ENCODE data around the gene SEMA5A.

SEMA5A gene

DNA sequence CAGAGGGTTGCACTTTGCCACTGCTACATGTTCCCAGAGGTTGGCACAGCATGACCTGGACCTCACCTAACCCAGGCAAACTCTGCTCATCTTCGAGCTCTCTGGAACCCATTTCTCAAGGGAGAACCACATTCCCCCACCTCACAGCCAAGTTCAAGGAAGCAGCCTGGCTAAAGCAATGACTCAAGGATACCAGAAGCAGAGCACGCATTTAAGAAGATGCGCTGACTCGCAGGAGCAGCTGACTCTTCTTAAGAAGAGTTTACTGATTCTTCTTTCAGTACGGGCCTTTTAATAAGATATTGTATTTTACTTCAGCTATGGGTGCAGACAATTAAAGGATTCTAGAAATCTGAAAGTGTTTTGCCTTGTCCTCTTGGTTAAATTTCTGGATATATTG is 4.1 kb upstream of the SEMA5A start:
- DNase-seq (ENCODE audit: low read depth in 2 of 2): no peak

GRCh38 chr5:9547122-9547947 is 1.5 kb upstream of the SEMA5A start:
- DNase-seq (ENCODE audit: low read depth in 2 of 2): no peak

DNA sequence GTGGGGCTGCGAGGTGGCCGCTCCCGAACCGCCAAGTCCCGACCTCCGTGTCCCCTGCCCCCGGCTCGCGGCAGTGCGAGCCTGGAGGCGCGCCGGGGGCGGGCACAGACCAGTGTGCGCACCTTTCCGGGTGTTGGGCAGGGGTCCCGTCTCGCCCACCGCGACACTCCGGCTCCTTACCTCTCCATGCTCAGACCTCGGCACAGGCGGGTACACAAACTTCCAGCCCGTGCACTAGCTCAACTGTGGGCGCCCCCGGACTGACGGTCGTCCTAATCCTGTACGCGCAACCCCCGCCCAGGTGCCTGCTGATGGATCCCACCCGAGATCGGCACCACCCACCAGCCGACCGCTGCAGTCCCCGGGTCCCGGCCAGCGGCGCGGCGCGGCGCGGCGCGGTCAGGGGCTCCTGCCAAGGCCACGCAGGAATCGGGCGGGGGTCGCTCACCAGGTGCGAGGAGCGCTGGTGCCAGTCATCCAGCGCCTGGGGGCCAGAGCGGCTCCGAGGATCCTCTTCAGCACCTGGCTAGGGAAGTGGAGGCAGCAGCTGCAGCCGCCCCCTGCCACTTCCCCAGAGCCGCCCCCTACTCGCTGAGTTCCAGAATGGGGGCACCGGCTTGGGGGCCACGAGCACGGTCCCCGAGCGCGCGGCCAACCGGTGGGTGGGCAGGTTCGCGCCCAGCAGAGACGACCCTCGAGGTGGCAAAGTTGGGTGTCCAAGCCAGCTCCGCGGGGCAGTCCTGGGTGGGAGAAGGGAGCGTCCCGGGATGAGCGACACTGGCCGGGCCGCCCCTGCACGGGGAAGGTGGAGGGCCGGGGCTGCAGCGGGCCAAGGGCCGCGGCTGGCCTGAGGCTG is 511 bp downstream of the SEMA5A start:
- no peak for DNase-seq (ENCODE audit: low read depth in 2 of 2)

DNA sequence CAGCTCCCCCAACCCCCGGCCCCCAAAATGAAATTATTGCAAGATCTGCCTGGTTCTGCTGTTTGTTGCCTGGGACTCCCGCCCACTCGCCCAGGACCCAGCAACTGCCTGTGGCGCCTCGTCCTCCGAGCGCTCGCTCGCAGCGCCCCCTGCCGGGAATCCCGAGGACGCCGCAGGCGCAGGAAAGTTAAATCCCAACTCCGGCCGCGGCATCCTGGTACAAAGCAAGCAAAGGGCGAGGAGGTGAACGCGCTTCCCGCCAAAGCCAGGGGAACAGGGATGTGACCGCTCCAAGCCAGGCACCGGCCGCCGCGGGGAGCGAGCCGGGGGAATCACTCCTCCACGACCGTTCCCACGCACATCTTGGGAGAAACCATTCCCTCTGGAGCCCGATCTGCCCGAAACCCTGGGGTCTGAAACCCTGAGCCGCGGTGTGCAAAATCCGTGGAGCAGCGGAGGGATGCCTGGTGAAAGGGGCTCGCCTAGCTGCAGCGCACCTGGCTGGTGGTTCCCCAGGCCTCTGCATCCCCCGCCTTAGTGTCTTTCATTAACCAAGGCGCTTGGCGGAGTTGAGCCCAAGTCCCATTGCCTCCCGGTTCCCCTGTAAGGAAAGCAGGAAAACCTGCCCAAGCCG is 1.3 kb downstream of the SEMA5A start:
- DNase-seq (ENCODE audit: low read depth in 2 of 2): peak in 1 of 2 experiments; percentile 40

DNA sequence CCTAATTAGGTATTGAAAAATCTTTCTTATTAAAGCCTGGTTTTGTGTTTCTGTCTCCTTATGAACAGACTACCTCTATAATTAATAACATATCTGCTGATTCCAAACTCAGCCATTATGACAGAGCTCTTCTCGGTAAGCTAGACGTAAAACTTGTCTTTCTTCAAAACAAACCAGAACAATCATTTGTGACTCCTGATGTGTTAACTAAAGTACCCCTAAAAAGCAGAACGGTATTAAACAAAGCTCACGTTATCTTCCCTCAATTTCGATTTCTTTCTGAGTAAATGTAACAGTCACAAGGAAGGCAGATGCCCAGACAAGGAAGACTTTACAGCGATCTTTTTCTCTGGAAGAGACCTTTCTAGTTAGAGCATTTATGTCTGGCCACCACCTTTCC is 1.8 kb downstream of the SEMA5A start:
- no peak for DNase-seq (ENCODE audit: low read depth in 2 of 2)

GRCh38 chr5:9543311-9543920 is 2.5 kb downstream of the SEMA5A start:
- no peak for DNase-seq (ENCODE audit: low read depth in 2 of 2)

DNA sequence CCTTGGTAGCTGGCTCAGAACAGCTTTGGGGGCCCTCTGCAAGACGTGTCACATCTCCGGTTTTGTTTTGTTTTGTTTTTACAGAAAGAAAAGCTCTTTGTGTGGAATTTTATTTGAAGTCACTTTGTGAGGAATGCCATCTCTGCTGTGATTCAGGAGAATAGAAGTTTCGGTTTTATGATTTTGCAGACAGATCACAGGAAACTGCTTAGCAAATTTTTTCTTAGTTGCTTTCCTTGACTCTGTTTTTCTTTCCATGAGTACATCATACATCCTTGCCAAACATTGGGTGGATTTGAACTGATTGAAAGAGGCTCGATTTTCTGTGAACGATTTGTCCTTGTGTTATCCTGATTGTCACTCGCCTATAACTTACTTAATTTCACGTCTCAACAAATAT is 5.1 kb downstream of the SEMA5A start:
- no peak for DNase-seq (ENCODE audit: low read depth in 2 of 2)

DNA sequence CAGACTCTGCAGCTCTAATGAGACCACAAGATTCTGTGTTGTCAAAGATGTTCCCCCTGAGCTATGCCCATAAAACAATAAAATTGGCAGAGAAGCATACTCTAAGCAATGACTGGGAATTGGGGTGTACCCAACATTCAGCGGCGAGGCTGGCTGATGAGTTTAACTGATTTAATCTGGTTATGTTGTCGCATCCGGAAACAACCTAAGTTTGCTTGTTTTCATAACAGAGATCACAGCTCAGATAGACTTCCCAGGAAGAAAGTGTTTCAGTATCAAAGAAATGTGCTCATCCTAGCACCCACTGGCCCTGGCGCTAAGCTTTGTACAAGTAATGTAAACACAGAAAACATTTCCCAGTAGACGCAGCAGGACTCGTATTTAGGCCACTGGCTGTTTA is 7.4 kb downstream of the SEMA5A start:
- DNase-seq (ENCODE audit: low read depth in 2 of 2): no peak

GRCh38 chr5:9537223-9538141 is 8.4 kb downstream of the SEMA5A start:
- DNase-seq (ENCODE audit: low read depth in 2 of 2): no peak

DNA sequence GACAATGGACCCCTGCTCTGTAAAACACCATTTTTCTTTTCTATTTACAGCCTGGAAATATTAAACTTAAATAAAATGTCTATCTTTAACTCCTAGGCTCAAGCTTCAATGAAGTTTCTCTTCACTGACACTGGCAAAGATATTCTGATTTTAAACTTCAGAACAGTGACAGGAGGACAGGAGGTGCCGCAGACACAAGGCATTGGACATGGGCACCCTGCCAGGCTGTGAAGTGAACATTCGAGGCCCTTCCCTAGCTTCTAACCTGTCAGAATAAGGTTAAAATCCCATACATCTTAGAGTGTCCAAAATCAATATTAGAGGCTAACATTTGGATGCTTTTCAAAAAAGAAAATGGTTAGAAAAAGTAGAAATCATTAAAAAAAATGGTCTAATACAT is 9.2 kb downstream of the SEMA5A start:
- DNase-seq (ENCODE audit: low read depth in 2 of 2): no peak

DNA sequence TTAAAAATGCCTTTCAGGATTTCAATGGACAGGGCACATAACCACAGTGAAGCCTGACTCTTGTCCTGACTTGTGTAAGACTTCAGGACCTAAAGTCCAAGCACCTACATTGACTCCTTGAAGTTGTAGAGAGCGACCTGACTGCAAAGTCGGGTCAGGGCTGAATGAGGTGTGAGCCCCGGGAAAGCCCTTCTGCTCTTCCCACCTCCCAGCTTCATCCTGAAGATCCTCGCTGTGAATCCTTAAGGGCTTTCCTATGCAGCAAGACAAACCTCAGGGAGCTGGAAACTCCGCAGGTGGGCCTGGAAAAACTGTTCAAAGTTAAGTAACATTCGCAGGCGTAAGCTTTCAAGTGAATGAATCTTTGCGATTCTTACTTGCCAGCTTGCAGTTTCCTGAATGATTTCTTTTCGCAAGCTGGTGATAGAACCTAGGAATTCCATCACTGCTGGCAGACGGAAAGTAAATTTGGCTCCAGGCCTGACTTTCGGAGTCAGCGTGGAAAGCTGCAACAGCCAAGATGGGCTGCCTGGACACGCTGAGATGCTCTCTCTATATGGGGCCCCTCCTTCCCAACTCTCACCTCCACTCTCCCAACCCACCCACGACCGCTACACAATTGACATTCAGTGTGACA is 10.9 kb downstream of the SEMA5A start:
- no peak for DNase-seq (ENCODE audit: low read depth in 2 of 2)

DNA sequence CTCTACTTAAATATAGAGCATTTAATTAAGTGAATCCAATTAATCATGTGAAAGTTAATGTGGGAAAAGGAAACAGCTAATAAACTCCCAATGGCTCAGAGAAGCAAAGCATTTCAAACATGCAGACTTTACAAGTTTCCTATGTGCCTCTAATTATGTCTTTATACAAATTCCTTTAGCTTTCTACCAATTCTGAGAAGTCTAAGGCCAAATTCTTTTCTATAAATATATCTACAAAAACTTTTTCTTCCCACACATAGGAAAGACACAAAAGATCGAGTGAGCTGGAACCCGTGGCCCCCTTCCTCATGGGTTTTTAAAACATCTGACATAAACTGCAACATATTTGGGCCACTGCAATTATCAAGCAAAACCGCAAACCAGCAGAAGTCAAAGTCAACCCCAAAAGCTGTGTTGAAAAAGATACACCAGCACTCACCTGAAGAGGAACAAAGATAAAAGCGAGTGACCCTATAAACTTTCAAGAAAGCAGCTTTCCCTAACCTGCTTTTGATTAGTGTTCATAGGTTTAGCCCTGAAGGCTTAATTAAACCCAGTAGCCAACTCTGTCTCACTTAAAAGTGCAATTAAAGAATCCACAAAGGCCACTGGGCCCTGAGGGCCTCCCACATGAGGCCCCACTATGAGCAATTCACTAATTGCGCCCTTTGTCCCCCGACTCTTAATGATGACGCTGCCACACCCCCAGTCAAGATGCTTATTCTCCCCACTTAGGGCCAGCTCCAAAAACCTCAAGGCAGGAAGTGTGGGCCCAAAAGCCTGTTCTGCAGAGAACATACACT is 12.1 kb downstream of the SEMA5A start:
- DNase-seq (ENCODE audit: low read depth in 2 of 2): no peak

DNA sequence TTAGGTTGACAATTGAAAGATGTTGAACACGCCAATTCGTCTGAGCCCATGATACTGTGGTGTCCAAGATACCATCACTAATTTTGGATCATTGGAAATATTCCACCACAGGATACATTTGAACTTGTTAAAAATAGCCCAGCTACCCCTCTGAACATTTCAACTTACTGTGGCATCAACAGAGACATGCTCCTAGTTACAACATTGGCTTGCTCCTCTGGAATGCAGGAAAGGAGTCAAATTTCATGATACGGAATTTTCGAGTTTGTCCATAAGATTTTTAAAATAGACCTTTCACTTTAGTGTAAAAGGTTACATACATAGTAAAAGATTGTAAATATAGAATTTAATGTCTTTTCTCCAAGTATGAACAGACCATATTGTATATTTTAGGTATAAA is 12.8 kb downstream of the SEMA5A start:
- DNase-seq (ENCODE audit: low read depth in 2 of 2): no peak

DNA sequence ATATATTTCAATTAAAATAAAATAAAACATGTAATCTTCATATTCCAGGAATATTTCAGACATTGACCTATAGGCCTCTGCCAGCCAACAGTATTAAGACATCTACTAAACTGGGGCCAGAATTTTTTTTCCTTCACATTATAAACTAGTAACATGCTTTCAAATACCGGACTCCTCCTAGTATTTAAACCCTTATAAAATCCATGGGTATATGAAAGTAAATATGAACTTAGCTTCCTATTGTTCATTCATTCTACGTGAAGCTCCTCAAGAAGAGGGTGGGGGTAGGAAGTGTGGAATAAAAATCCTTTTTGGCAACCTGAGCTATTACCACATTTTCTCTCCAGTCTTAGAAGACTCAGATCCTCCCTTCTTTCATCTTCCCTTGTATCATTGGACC is 16.4 kb downstream of the SEMA5A start:
- no peak for DNase-seq (ENCODE audit: low read depth in 2 of 2)

DNA sequence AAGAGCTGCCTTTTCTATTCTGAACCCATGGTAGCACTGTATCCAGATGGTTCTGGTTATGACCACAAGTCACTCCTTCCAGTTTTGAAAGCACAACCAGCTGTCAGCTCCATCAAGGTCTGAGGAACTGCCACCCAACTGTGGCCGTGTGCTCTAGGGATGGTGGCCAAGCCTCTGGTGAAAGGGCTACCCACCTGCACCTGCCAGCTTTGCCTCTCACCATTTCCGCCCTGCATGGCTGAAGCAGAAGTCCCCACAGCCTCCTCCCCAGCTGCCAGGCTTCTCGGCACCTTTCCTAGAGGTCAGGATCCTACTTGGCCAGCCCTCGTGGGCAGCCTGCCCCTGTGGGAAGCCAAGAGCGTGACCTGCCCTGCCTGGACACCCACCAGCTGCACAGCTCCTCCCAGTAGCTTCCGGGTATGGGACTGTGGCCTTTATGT is 16.8 kb downstream of the SEMA5A start:
- no peak for DNase-seq (ENCODE audit: low read depth in 2 of 2)

DNA sequence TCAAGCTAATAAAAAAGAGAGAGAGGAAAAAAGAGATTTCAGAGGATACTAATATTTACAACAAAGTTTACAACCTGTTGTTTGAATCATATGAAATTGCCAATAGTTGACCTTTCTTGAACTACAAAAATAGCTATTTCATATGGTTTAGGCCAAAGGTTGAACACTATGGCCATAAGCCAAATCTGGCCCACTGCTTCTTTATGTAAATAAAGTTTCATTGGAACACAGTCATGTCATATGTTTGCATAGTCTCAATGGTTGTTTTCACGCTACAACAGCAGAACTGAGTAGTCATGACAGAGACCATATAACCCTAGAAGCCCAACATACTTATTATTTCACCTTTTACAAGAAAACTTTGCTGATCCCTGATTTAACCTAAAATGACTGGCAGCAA is 20.9 kb downstream of the SEMA5A start:
- DNase-seq (ENCODE audit: low read depth in 2 of 2): no peak

DNA sequence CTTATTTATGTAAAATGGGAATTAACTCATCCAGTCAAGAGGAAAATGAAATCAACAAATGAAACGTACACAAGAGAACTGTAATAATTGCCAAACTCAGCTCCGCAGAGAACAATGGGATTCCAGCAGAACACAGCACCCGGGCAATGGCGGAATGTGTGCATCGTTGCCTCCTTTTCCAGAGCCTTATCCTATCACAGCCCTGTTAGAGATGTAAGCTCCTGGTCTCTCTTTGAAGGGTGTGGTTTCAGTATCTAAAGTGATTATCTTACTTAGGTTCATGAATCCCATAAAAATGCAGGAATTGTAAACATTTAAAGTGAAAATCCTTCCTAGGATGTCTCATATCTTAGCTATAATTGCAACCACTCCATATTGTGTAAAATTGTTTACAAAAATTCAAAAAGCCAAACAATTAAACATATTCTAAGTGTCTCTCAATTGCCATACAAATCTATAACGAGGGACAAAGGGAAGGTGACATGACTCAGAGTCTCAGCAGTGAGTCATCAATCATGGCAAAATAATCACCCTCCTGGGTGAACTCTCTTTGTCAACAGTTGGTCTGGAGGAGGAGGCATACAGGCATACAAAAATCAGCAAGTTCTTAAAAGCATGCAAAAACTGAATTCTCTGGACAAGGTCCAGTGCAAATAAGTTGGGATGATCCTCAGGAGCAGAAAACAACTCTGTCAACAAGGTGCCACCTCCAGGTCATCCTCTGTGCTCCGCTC is 22.6 kb downstream of the SEMA5A start:
- no peak for DNase-seq (ENCODE audit: low read depth in 2 of 2)

DNA sequence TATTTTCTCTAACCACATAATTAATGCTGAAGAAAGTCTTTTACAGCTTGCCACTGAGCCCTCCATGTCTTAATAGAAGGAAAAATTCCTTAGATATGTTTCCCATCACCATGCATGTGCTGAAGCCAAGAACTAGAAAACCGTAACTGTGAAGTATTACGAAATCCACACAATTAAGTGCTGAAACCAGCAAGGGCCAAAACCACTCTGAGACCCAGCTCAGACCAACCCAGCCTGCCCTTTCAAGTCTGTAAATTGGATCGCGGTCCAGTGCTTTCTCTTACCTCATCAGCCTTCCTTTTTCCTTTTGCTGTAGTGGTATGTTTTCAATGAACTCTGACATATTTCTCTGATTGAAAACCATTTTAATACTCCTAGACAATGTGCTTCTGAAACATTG is 26.3 kb downstream of the SEMA5A start:
- no peak for DNase-seq (ENCODE audit: low read depth in 2 of 2)

- no peak for DNase-seq (ENCODE audit: low read depth in 2 of 2)
These were observed 29.3 kb downstream of the SEMA5A start for GRCh38 chr5:9516591-9516990.
